GM12864 (cell line): ENCODE data around the gene NTN4.

Experiments
- DNase-seq: peaks from one replicate; pipeline ENCODE4 v3.0.0-alpha.2; 2011; ENCODE audit warnings: low read depth
- H3K4me3 ChIP-seq: 2 replicates; pipeline ENCODE4 v1.5.1; 2011; ENCODE audit warnings: mild to moderate bottlenecking, low read depth, low read length, control low read depth
- TF ChIP-seq, protein P1 (sequence below): IDR thresholded peaks from 2 replicates; pipeline ENCODE4 v1.5.1; 2011; ENCODE audit warnings: low read depth, mild to moderate bottlenecking, moderate library complexity, low read length, control low read depth, inconsistent platforms; ENCODE audit errors: missing control alignments

The NTN4 gene

DNA sequence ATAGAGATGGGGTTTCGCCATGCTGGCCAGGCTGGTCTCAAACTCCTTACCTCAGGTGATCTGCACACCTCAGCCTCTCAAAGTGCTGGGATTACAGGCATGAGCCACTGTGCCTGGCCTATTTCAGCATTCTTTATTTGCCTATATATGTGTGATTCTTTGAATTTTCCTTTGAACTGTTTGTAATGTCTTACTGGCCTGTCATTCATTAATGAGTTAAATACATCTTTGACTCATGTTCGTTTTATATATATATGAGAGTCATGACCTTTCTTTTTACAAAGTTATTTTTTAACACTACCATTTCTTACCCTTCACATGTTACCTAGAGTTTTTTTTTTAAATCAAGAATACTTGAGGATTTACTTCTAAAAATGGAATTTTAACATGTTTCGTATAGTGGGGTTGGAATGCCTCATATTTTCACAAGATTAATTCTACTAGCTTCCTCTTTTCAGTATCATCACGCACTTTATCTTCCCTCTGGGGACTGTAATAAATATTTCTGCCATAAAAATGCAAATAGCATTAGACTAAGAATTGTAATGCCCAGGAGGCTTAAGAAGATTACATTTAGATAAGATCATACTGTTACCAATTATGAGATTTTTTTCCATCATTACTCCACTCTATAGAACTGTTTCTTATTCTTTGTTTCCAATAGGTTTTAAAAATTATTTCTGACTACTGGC, 66.7 kb downstream of the NTN4 start:
- H3K4me3 ChIP-seq = no peak overlapping the region
- TF ChIP-seq, protein P1, sequence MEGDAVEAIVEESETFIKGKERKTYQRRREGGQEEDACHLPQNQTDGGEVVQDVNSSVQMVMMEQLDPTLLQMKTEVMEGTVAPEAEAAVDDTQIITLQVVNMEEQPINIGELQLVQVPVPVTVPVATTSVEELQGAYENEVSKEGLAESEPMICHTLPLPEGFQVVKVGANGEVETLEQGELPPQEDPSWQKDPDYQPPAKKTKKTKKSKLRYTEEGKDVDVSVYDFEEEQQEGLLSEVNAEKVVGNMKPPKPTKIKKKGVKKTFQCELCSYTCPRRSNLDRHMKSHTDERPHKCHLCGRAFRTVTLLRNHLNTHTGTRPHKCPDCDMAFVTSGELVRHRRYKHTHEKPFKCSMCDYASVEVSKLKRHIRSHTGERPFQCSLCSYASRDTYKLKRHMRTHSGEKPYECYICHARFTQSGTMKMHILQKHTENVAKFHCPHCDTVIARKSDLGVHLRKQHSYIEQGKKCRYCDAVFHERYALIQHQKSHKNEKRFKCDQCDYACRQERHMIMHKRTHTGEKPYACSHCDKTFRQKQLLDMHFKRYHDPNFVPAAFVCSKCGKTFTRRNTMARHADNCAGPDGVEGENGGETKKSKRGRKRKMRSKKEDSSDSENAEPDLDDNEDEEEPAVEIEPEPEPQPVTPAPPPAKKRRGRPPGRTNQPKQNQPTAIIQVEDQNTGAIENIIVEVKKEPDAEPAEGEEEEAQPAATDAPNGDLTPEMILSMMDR = no peak
- no peak for DNase-seq

DNA sequence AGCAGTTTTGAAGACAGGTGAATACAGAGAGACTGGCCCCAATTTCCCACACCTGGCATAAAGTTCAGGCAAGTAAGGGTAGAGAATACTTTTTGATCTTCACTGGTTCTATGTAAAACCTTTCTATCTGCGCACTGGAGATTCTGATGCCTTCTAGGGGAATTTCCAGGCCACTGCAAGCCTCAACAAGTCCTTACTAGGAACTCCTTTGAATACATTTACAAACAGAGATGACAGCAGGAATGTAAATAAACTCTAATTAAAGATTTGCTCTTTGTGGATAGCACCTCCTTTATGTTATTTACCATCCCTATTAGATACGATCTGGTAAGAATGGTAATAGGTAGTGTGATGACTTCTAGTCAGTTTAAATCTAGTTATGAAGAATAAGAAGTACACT, 69.2 kb downstream of the NTN4 start:
- DNase-seq = no peak
- TF ChIP-seq, protein P1 = peak; percentile 17
- no peak overlapping the region for H3K4me3 ChIP-seq

DNA sequence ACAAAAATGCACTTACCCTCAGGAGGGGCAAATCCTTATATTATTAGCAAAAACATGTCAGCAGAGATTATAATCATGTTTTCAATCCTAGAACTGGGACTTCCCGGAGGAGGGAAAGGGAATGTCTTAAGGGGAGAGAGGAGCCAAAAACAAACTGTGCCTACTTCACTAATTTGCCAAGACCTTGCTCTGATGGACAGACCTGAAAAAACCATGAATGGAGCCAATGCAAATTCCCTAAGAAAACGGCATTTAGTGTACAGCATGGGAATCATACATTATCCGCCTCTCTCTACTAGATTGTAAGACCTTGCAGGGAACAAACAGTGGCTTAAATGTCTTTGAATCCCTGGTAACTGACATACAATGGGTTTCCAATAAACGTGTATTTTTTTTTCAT, 70.4 kb downstream of the NTN4 start:
- no peak for DNase-seq
- no peak overlapping the region for H3K4me3 ChIP-seq
- TF ChIP-seq, protein P1 = no peak

DNA sequence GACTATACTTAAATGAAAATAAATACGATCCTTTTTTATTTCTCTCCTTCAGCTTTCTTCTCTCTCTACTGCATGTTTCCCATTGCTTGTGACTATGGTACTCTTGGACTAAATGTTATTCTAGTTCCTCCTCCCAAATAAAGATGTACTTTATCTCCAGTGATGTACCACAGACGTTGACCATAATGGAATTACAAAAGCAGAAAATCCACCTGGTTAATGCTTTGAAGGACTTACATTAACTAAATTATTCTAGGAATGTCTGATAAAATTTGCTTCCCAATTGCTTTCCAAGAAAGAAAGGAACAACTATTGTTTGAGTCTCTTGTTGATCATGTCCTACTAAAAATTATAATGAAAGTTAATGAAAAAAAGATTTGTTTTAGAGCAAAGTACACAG, 71.8 kb downstream of the NTN4 start:
- no peak for DNase-seq
- no peak overlapping the region for H3K4me3 ChIP-seq
- TF ChIP-seq, protein P1 = no peak

DNA sequence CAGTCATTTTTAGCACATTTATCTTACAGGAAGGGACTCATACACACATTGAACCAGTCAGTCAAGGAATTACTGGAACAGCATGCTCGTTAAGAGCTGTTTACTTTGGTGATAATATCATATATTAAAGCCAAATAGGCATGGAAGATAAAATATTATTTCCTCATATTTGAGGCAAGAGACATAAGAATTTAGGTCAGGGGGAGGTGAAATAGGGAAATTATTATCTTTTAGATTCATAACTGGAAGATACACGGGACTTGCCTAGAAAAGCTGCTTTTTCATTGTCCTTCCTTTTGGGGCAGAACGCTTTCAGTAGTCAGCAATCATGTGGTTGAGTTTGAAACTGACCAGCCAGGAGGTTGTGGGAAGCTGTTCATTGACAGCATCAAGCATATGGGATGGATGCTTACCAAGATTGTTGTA, 72.5 kb downstream of the NTN4 start:
- DNase-seq = no peak
- TF ChIP-seq, protein P1 = no peak
- H3K4me3 ChIP-seq = no peak overlapping the region

DNA sequence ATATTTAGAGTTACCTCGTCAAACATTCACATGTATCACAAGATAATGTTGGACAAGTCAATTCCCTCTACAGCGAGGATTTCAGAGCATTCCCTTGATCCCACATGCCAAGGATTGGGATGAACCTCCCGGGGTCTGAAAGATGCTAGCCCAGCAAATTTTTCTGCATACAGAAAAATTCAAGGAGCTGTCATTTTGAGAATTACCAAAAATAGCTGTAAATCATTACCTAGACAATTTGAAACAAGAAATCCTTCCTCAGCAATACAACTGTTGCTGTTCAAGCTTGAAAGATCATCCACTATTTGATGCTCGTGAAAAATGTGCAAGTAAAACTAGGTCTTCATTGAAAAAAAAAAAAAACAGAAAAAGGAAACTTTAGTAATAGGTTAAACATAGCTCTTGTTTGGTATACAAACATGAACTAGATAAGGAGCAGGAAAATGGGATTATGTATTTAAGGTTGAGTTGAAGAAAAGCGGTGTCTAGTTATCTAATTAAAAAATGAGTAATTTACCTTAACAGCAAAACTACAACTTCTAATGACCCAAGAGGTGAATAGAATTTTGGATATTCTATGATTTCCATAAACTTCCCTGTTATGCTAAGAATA, 73.1 kb downstream of the NTN4 start:
- DNase-seq = no peak
- no peak overlapping the region for H3K4me3 ChIP-seq
- TF ChIP-seq, protein P1 = no peak

DNA sequence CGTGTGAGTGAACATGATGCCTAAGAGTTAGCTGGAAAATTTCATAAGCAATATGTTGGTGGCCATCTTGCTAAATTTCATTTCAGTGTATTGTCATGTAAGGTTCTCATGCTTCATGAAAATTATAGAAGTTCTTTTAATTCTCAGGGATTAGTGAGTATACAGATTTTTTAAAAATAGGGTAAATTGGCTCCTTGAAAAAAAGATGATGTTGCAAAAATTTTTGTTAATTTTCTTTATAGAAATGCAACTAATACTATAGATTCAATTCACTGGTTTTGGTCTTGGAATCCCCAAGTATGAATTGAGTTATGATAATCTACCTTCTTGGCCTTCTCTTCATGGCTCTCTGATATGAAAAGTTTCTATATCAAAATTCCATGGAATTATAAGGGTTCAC, 75.4 kb downstream of the NTN4 start:
- DNase-seq = no peak
- TF ChIP-seq, protein P1 = no peak
- no peak overlapping the region for H3K4me3 ChIP-seq
